Thyroid gland (tissue), 4 donors: ENCODE measurements around the gene BTG1. TPM values are rescaled to one million over a fixed set of nuclear protein-coding genes. Genes with fewer than 3 reads are reported as not detected.

Source experiments
- DNase-seq, 2 donors: peaks; one replicate each; pipeline ENCODE4 v3.0.0-alpha.2; 2019
- H3K27ac ChIP-seq, 3 donors: fragments of 200-600 bp; sonication (generic); 1 replicate in 2 of 3; 2 replicates in 1 of 3; pipeline ENCODE4 v1.5.1; 2016 to 2019; ENCODE audit warnings: mild to moderate bottlenecking in 1 of 3, moderate library complexity in 1 of 3
- H3K27me3 ChIP-seq: fragments of 200-600 bp; sonication (generic); one replicate; pipeline ENCODE4 v1.5.1; 2019
- H3K36me3 ChIP-seq, 2 donors: fragments of 200-600 bp; sonication (generic); one replicate each; pipeline ENCODE4 v1.5.1; 2016 to 2019
- H3K4me1 ChIP-seq, 2 donors: fragments of 200-600 bp; sonication (generic); one replicate each; pipeline ENCODE4 v1.5.1; 2017 to 2019
- H3K4me3 ChIP-seq, 3 donors: fragments of 200-600 bp; sonication (generic); replicated peaks in 1 of 3; 1 replicate in 2 of 3; 2 replicates in 1 of 3; pipeline ENCODE4 v1.5.1; 2016; ENCODE audit warnings: mild to moderate bottlenecking in 1 of 3
- H3K9me3 ChIP-seq: fragments of 200-600 bp; sonication (generic); one replicate; pipeline ENCODE4 v1.5.1; 2017
- POLR2A ChIP-seq, 2 donors: fragments of 450-650 bp; IDR thresholded peaks; one replicate each; pipeline ENCODE4 v1.6.1; 2017; ENCODE audit warnings: antibody characterized with exemption in 2 of 2, mild to moderate bottlenecking in 2 of 2, moderate library complexity in 1 of 2
- WGBS, 2 donors: methylation state at CpG; one replicate each; pipeline ENCODE4 v1.1.5; 2017; 5-methylcytosine and 5-hydroxymethylcytosine counted together
- intact Hi-C: fragments of 100-400 bp; cut with DNase I; formaldehyde crosslinking; loops from one replicate; pipeline ENCODE4 v1.15.1; 2023
- total RNA-seq, 4 donors: library from RNA; depleted of rRNA; stranded (reverse); fragments of >200 nt; gene quantifications; one replicate each; pipeline ENCODE4 v1.2.3, GENCODE V29; 2016
- TF ChIP-seq, protein P1 (sequence below), 6 experiments: fragments of 200-600 bp in 3 of 6; fragments of 450-650 bp in 3 of 6; sonication (generic) in 3 of 6; IDR thresholded peaks; one replicate each; pipeline ENCODE4 v1.5.1; 2016 to 2019; ENCODE audit warnings: antibody characterized with exemption in 6 of 6, mild to moderate bottlenecking in 2 of 6, inconsistent platforms in 1 of 6, moderate library complexity in 1 of 6

BTG1 gene
- total RNA-seq, 4 donors from 2014 or later, result 21.9 to 28.1 (median 24.3) TPM

DNA sequence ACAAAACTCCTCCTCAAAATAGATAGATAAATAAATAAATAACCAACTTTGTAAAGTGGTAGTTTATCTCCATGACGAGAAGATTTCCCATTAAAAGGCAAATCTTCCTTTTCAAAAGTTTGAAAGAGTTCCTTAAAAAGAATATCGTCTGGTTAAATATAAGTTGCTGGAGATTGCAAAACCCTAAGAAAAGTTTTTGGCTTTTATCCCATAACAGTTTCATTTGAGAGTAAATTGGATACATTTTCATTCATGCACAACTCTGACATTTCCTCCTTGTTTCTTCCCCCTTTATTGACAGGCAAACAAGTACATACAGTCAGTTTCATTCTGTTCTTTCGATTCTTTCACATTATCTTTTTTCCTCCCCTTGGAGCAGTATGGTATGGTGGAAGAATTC, 45.4 kb upstream of the BTG1 start:
- Histone ChIP-seq H3K4me1 (no peaks in the 10 kb centered on the region), H3K27ac (no peak overlapping the region), H3K9me3 (no peaks in the 10 kb centered on the region), H3K36me3 (no peaks in the 10 kb centered on the region), H3K4me3 (no peak overlapping the region), H3K27me3 (no peaks in the 10 kb centered on the region)
- no peak for DNase-seq
- TF ChIP-seq POLR2A (IDR thresholded peaks at IDR 0.05), result no peak
- TF ChIP-seq, protein P1, sequence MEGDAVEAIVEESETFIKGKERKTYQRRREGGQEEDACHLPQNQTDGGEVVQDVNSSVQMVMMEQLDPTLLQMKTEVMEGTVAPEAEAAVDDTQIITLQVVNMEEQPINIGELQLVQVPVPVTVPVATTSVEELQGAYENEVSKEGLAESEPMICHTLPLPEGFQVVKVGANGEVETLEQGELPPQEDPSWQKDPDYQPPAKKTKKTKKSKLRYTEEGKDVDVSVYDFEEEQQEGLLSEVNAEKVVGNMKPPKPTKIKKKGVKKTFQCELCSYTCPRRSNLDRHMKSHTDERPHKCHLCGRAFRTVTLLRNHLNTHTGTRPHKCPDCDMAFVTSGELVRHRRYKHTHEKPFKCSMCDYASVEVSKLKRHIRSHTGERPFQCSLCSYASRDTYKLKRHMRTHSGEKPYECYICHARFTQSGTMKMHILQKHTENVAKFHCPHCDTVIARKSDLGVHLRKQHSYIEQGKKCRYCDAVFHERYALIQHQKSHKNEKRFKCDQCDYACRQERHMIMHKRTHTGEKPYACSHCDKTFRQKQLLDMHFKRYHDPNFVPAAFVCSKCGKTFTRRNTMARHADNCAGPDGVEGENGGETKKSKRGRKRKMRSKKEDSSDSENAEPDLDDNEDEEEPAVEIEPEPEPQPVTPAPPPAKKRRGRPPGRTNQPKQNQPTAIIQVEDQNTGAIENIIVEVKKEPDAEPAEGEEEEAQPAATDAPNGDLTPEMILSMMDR (IDR thresholded peaks at IDR 0.05), result no peak
- intact Hi-C loops, result no loop called here
- 80 to 83% methylated on average over 3 of the region's 3 CpGs for WGBS, 2 donors

DNA sequence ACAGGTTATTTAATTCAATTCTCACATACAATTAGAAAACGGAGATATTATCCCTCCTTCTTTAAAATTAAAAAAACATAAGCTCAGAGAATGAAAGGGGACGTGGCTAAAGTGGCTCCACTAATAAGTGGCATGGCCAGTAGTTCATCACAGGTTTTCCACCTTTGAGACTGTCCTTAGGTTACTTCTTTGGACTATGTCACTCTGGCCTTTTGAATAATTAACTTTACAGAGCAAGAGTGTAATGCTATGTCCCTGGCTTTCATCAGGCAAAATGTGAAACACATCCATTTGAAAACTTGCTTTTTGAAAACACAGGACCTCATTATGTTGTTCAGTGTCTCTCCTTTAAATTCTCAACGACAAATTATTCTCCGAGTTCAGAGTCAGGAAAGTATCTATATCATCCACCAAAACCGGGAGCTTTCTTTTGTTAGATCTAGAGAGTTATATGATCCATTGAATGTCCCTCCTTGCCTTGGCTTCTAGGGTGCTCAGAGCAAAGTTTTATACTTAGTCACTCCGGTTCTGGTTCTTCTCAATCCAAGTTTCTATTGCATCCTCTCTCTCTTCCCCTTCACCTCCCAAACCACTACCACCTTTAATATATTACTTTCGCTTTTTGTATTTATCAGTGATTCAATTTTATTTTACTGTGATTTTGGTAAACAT, 43.0 kb upstream of the BTG1 start:
- H3K9me3 ChIP-seq, result no peaks in the 10 kb centered on the region
- H3K27me3 ChIP-seq, result no peaks in the 10 kb centered on the region
- H3K4me3 ChIP-seq, result no peak overlapping the region
- no peaks in the 10 kb centered on the region for H3K4me1 ChIP-seq
- no peaks in the 10 kb centered on the region for H3K36me3 ChIP-seq
- no peak overlapping the region for H3K27ac ChIP-seq
- TF ChIP-seq POLR2A (IDR thresholded peaks at IDR 0.05), result no peak
- TF ChIP-seq, protein P1 (IDR thresholded peaks at IDR 0.05), result no peak
- no peak for DNase-seq
- intact Hi-C loops, result no loop called here
- WGBS, 2 donors, result 88 to 91% methylated on average over 7 of the region's 7 CpGs

DNA sequence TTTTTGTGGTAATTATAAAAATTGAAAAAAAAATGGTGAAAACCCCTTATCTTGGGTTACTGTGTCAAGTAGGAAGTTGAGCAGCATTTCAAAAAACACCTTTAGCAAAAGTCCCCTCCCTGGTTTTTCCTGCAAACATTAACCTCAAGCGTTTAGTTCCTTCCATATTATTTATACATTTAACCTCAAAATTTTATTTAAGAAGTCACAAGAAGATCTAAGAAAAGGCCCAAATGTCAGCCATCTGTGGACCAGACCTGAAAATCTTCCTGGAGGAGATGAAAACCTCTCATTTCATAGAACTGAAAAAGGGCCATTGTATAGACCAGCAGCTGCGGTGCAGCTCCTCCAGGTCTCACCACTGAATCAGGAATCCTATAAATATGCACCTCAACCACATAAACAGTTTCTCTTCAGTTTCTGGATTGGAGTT, 40.4 kb upstream of the BTG1 start:
- H3K4me1 ChIP-seq, result no peaks in the 10 kb centered on the region

DNA sequence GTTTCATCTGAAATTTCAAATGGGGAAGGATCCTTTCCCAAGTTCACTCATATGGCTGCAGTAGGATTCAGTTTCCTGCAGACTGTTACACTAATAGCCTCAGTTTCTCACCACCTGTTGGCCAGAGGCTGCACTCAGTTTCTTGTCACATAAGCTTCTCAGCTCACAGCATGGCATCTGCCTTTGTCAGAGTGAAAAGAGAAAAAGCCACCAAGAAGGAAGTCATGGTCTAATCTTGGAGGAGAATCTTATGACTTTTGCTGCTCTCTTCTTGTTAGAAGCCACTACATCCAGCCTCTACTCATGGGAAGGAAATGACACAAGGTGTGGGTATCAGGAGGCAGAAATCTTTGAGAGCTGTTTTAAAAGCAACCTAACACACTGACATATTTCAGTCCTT, 39.4 kb upstream of the BTG1 start:
- no peaks in the 10 kb centered on the region for H3K27me3 ChIP-seq
- H3K4me3 ChIP-seq, result no peak overlapping the region
- DNase-seq, result no peak
- no peak for TF ChIP-seq POLR2A (IDR thresholded peaks at IDR 0.05)
- TF ChIP-seq, protein P1 (IDR thresholded peaks at IDR 0.05), result no peak
- H3K36me3 ChIP-seq, result no peaks in the 10 kb centered on the region
- no peaks in the 10 kb centered on the region for H3K9me3 ChIP-seq
- no peak overlapping the region for H3K27ac ChIP-seq
- no peaks in the 10 kb centered on the region for H3K4me1 ChIP-seq
- intact Hi-C loops, result no loop called here

More for the DNA sequence above, 40.4 kb upstream of the BTG1 start:
- Histone ChIP-seq H3K27ac (no peak overlapping the region), H3K9me3 (no peaks in the 10 kb centered on the region), H3K36me3 (no peaks in the 10 kb centered on the region), H3K4me3 (no peak overlapping the region), H3K27me3 (no peaks in the 10 kb centered on the region)
- intact Hi-C loops, result no loop called here
- WGBS, 2 donors, result 74 to 88% methylated on average over 2 of the region's 2 CpGs
- TF ChIP-seq, protein P1 (IDR thresholded peaks at IDR 0.05), result no peak
- no peak for TF ChIP-seq POLR2A (IDR thresholded peaks at IDR 0.05)
- no peak for DNase-seq

DNA sequence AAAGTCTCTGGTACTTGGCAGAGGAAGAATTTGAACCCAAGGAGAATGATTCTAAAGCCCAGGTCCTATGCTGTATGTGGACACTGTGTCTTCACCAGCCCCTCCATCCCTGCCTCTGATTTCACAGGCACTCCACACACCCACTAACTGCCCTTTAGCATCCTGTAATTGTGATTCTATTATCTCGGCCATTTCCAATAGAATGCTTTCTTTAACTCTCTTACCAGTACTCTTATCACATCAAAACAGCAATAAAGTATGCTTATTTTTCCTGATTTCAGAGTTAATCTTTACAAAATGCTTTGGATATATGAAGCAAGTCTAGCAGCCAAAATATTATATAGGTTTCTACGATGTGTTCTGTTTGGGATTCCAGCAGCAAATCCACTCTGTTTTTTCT, 37.9 kb upstream of the BTG1 start:
- no peaks in the 10 kb centered on the region for H3K4me1 ChIP-seq
- 83 to 84% methylated on average over 2 of the region's 2 CpGs for WGBS, 2 donors
- H3K27me3 ChIP-seq, result no peaks in the 10 kb centered on the region
- DNase-seq, result no peak
- no peak overlapping the region for H3K4me3 ChIP-seq
- H3K9me3 ChIP-seq, result no peaks in the 10 kb centered on the region
- H3K36me3 ChIP-seq, result no peaks in the 10 kb centered on the region
- H3K27ac ChIP-seq, result no peak overlapping the region
- intact Hi-C loops, result no loop called here
- TF ChIP-seq, protein P1 (IDR thresholded peaks at IDR 0.05), result no peak
- no peak for TF ChIP-seq POLR2A (IDR thresholded peaks at IDR 0.05)
